Neuronal stem cell (in vitro differentiated cells): Measurements from ENCODE around the gene TRIM39.

ENCODE experiments used
- DNase-seq: peaks from one replicate; pipeline ENCODE4 v3.0.0-alpha.2; 2013; ENCODE audit warnings: low spot score
- H2AFZ ChIP-seq: one replicate; pipeline ENCODE4 v1.6.1; 2013; ENCODE audit warnings: mild to moderate bottlenecking, low read length, inconsistent platforms
- H2AK5ac ChIP-seq: 2 replicates; pipeline ENCODE4 v1.6.1; 2013; ENCODE audit warnings: low read depth, mild to moderate bottlenecking, inconsistent platforms, low read length, moderate library complexity, mixed read lengths
- H2BK120ac ChIP-seq: 2 replicates; pipeline ENCODE4 v1.6.1; 2013; ENCODE audit warnings: low read depth, mild to moderate bottlenecking, inconsistent platforms, low read length, moderate library complexity, mixed read lengths
- H2BK12ac ChIP-seq: one replicate; pipeline ENCODE4 v1.6.1; 2013; ENCODE audit warnings: low read length, inconsistent platforms
- H2BK15ac ChIP-seq: 2 replicates; pipeline ENCODE4 v1.6.1; 2013; ENCODE audit warnings: mild to moderate bottlenecking, low read length, inconsistent platforms, mixed read lengths
- H2BK5ac ChIP-seq: one replicate; pipeline ENCODE4 v1.6.1; 2013; ENCODE audit warnings: inconsistent platforms, mild to moderate bottlenecking, low read length, moderate library complexity
- H3K14ac ChIP-seq: one replicate; pipeline ENCODE4 v1.6.1; 2013; ENCODE audit warnings: low read length, inconsistent platforms
- H3K18ac ChIP-seq: 2 replicates; pipeline ENCODE4 v1.6.1; 2013; ENCODE audit warnings: low read length, inconsistent platforms
- H3K23ac ChIP-seq: 2 replicates; pipeline ENCODE4 v1.6.1; 2013; ENCODE audit warnings: low read depth, mild to moderate bottlenecking, mixed read lengths, low read length, inconsistent platforms; ENCODE audit not compliant: poor library complexity
- H3K27ac ChIP-seq: replicated peaks from 3 replicates; pipeline ENCODE4 v1.5.1; 2013; ENCODE audit warnings: low read length, inconsistent platforms
- H3K27me3 ChIP-seq, 3 experiments: 2 replicates each; pipeline ENCODE4 v1.6.1; 2013; ENCODE audit warnings: low read length in 3 of 3, mild to moderate bottlenecking in 2 of 3, inconsistent platforms in 1 of 3, low read depth in 1 of 3, mixed read lengths in 1 of 3, moderate library complexity in 1 of 3; ENCODE audit not compliant: control insufficient read depth in 3 of 3, insufficient read depth in 3 of 3
- H3K36me3 ChIP-seq, 2 donors: replicated peaks in 1 of 2; 2 replicates each; pipeline ENCODE4 v1.6.1; 2013; ENCODE audit warnings: low read length in 2 of 2; ENCODE audit not compliant: control insufficient read depth in 2 of 2, insufficient read depth in 2 of 2
- H3K4ac ChIP-seq: 2 replicates; pipeline ENCODE4 v1.6.1; 2013; ENCODE audit warnings: inconsistent platforms, mild to moderate bottlenecking, low read length, moderate library complexity
- H3K4me1 ChIP-seq, 2 donors: 1 replicate in 1 of 2; 2 replicates in 1 of 2; pipeline ENCODE4 v1.6.1; 2013; ENCODE audit warnings: low read length in 2 of 2, low read depth in 1 of 2; ENCODE audit not compliant: control insufficient read depth in 2 of 2, insufficient read depth in 1 of 2
- H3K4me2 ChIP-seq: one replicate; pipeline ENCODE4 v1.6.1; 2013; ENCODE audit warnings: mild to moderate bottlenecking, low read length, inconsistent platforms; ENCODE audit not compliant: insufficient read depth, poor library complexity, severe bottlenecking
- H3K4me3 ChIP-seq, 2 donors: 2 replicates each; pipeline ENCODE4 v1.5.1; 2013; ENCODE audit warnings: low read length in 2 of 2, mild to moderate bottlenecking in 2 of 2, inconsistent platforms in 1 of 2, moderate library complexity in 1 of 2
- H3K79me1 ChIP-seq: one replicate; pipeline ENCODE4 v1.6.1; 2013; ENCODE audit warnings: low read depth, mild to moderate bottlenecking, inconsistent platforms, low read length, moderate library complexity
- H3K9ac ChIP-seq: one replicate; pipeline ENCODE4 v1.6.1; 2013; ENCODE audit warnings: mild to moderate bottlenecking, low read depth, low read length, inconsistent platforms; ENCODE audit not compliant: poor library complexity
- H3K9me3 ChIP-seq, 2 donors: replicated peaks in 1 of 2; 2 replicates each; pipeline versions ENCODE3 to v1.6.1; 2013; ENCODE audit warnings: low read length in 2 of 2, mild to moderate bottlenecking in 2 of 2, inconsistent platforms in 1 of 2, low read depth in 1 of 2, mixed read lengths in 1 of 2, moderate library complexity in 1 of 2; ENCODE audit not compliant: control insufficient read depth in 2 of 2, insufficient read depth in 1 of 2
- H4K8ac ChIP-seq: one replicate; pipeline ENCODE4 v1.6.1; 2013; ENCODE audit warnings: low read depth, mild to moderate bottlenecking, inconsistent platforms, low read length, moderate library complexity
- H4K91ac ChIP-seq: one replicate; pipeline ENCODE4 v1.6.1; 2013; ENCODE audit warnings: low read length, low read depth, mild to moderate bottlenecking, inconsistent platforms; ENCODE audit not compliant: poor library complexity
- WGBS, 2 donors: extraction: QIAGEN DNeasy Blood & Tissue Kit; methylation state at CpG; one replicate each; pipeline ENCODE4 v1.1.7; 2013; ENCODE audit warnings: missing lambda C conversion rate in 2 of 2, mixed read lengths in 1 of 2; ENCODE audit not compliant: insufficient read length in 2 of 2, insufficient replicate concordance in 1 of 2; ENCODE audit errors: extremely low coverage in 2 of 2; 5-methylcytosine and 5-hydroxymethylcytosine counted together

Gene TRIM39

DNA sequence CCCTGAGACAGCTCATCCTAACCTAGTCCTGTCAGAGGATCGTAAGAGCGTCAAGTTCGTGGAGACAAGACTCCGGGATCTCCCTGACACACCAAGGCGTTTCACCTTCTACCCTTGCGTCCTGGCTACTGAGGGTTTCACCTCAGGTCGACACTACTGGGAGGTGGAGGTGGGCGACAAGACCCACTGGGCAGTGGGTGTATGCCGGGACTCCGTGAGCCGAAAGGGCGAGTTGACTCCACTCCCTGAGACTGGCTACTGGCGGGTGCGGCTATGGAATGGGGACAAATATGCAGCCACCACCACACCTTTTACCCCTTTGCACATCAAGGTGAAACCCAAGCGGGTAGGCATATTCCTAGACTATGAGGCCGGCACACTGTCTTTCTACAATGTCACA, 15.0 kb downstream of the TRIM39 start:
- Histone ChIP-seq H3K9ac (no peak overlapping the region), H3K4me3 (no peak overlapping the region), H3K14ac (no peak overlapping the region), H3K4me2 (no peak overlapping the region), H2AK5ac (no peak overlapping the region), H2BK12ac (no peak overlapping the region), H2BK15ac (no peak overlapping the region), H3K4ac (no peak overlapping the region), H4K8ac (no peak overlapping the region), H2AFZ (no peak overlapping the region), H3K4me1 (peaks cover 2 to 4% of the 10 kb centered on the region in 2 donors), H2BK5ac (no peak overlapping the region), H3K36me3 (peaks cover 14 to 59% of the 10 kb centered on the region in 2 donors), H3K27ac (no peak overlapping the region), H3K27me3 (no peaks in the 10 kb centered on the region), H4K91ac (no peak overlapping the region), H3K23ac (no peak overlapping the region), H3K79me1 (no peaks in the 10 kb centered on the region), H3K18ac (no peak overlapping the region), H2BK120ac (no peak overlapping the region), H3K9me3 (no peaks in the 10 kb centered on the region)
- no peak for DNase-seq
- no CpG with 5 or more reads among the region's 16 CpGs for WGBS, 2 donors

DNA sequence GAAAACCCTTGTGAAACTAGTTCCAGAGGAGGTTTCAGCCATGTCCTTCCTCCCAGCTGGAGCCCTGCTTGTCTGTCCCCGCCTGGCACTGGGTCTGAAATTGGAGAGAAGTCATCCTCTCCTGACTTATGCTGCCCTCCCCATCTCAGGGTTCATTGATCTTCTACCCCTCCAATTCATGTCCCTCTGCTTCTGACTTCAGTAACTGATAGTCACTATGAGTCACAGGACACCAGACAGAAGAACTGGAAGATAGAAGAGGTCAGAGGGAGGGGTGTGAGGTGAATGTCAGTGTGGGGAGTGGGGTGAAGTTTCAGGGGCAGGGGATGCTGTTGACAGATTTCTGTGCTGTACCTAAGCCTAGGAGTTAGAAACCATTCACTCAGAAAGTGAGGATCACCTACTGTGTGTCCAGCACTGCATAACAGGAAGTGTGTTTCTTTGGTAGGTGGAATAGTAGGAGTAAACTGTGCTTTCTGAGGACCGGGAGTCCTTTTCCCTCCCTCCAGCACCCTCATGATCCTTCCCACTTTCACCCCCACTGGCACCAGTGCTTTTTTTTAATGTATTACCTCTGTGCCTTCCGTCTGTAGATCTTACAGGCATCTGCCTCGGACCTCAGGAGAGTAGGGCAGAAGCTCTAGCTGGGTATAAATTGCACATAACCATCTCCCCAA, 17.6 kb downstream of the TRIM39 start:
- Histone ChIP-seq H4K91ac (no peak overlapping the region), H2BK15ac (no peak overlapping the region), H3K14ac (no peak overlapping the region), H2BK120ac (no peak overlapping the region), H4K8ac (no peak overlapping the region), H3K27ac (no peak overlapping the region), H3K23ac (no peak overlapping the region), H3K9me3 (no peaks in the 10 kb centered on the region), H3K4me3 (peak overlapping the region; percentile 7 to 94), H3K4ac (no peak overlapping the region), H2AFZ (peak overlapping the region; percentile 100), H2BK12ac (no peak overlapping the region), H3K18ac (no peak overlapping the region), H3K27me3 (no peaks in the 10 kb centered on the region), H3K4me1 (peaks cover 2 to 4% of the 10 kb centered on the region in 2 donors), H3K4me2 (peak overlapping the region; percentile 29), H3K9ac (no peak overlapping the region), H3K79me1 (no peaks in the 10 kb centered on the region), H2BK5ac (no peak overlapping the region), H3K36me3 (peaks cover 13 to 46% of the 10 kb centered on the region in 2 donors), H2AK5ac (no peak overlapping the region)
- WGBS, 2 donors = no CpG with 5 or more reads among the region's 4 CpGs
- DNase-seq = no peak

DNA sequence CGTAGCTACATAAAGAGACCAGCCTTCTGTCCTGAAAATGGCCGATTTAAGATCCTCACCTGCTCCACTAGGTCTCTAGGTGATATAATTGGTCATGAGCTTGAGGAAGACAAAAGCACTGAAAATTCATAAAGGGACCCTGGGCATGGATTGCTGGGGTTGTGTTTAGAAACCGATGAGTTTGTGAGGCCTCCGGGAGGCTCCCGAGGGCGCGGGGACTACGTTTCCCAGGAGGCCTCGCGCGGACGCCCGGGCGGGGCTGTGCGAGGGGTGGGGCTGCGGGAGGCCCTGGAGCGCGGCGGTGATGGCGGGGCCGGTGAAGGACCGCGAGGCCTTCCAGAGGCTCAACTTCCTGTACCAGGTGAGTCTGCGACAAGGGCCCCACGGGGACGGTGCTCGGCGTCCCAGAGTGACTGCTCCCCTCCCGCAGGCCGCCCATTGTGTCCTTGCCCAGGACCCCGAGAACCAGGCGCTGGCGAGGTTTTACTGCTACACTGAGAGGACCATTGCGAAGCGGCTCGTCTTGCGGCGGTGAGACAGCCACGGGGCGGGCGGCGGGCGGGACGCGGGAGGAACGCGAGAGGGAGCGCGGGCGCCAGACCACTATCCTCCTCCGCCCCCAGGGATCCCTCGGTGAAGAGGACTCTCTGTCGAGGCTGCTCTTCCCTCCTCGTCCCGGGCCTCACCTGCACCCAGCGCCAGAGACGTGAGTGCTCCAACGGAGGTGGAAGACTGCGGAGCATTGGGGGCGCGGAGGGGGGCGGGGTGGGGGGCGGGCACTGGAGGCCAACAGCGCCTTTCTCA, 18.3 kb downstream of the TRIM39 start, which contains the start of gene RPP21:
Gene RPP21 (plus strand): TSS at position 289 of the 804 bp plus-strand sequence. CDS start 16 bp downstream, at position 305.
- peak within 1 kb of the TSS; percentile 38 for H2BK120ac ChIP-seq
- H2AFZ ChIP-seq = peak within 1 kb of the TSS; percentile 100
- no peak within 1 kb of the TSS for H3K27ac ChIP-seq
- H3K4me1 ChIP-seq = peaks cover 2 to 4% of the 10 kb centered on the region in 2 donors
- H4K91ac ChIP-seq = no peak within 1 kb of the TSS
- peak; percentile 65 for DNase-seq
- H2BK5ac ChIP-seq = peak within 1 kb of the TSS; percentile 59
- peak within 1 kb of the TSS; percentile 51 for H3K4me2 ChIP-seq
- peak within 1 kb of the TSS; percentile 95 for H3K9ac ChIP-seq
- peak within 1 kb of the TSS; percentile 98 for H3K23ac ChIP-seq
- no peaks in the 10 kb centered on the region for H3K27me3 ChIP-seq
- H3K36me3 ChIP-seq = peaks cover 13 to 39% of the 10 kb centered on the region in 2 donors
- H3K4me3 ChIP-seq = peak within 1 kb of the TSS; percentile 94 to 96
- H2AK5ac ChIP-seq = no peak within 1 kb of the TSS
- no peak within 1 kb of the TSS for H3K4ac ChIP-seq
- WGBS, 2 donors = no CpG with 5 or more reads among the region's 64 CpGs
- H2BK15ac ChIP-seq = peak within 1 kb of the TSS; percentile 54
- peak within 1 kb of the TSS; percentile 96 for H3K14ac ChIP-seq
- H3K18ac ChIP-seq = peak within 1 kb of the TSS; percentile 97
- H4K8ac ChIP-seq = no peak within 1 kb of the TSS
- no peak within 1 kb of the TSS for H2BK12ac ChIP-seq
- H3K9me3 ChIP-seq = no peaks in the 10 kb centered on the region
- no peaks in the 10 kb centered on the region for H3K79me1 ChIP-seq

DNA sequence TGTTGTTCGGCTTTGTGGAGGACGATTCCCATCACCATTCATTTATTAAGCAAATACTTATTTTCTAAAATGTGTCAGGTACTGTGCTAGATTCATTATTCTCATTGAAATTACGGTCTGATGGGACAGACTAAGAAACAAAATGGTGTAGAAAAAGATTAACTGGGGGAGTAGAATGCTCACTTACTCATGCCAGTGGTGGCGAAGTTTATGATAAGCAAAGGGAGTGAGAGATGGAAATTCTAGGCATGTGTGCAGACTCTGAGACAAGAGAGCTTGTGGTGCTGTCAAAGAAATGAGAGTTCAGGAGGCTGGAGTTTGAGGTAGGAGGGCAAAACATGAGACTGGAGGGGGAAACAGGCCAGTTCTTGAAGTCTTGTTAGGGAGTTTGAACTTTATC, 19.1 kb downstream of the TRIM39 start:
- H3K27ac ChIP-seq = no peak overlapping the region
- no peaks in the 10 kb centered on the region for H3K79me1 ChIP-seq
- H4K91ac ChIP-seq = no peak overlapping the region
- H3K9me3 ChIP-seq = no peaks in the 10 kb centered on the region
- no peak overlapping the region for H2BK15ac ChIP-seq
- peak overlapping the region; percentile 100 for H2AFZ ChIP-seq
- no peak overlapping the region for H2AK5ac ChIP-seq
- peaks cover 2 to 4% of the 10 kb centered on the region in 2 donors for H3K4me1 ChIP-seq
- H3K36me3 ChIP-seq = peaks cover 13 to 32% of the 10 kb centered on the region in 2 donors
- H2BK120ac ChIP-seq = no peak overlapping the region
- H3K18ac ChIP-seq = no peak overlapping the region
- H3K4me2 ChIP-seq = no peak overlapping the region
- no peak overlapping the region for H2BK5ac ChIP-seq
- H3K4me3 ChIP-seq = peak overlapping the region in 1 of 2 donors; percentile 94
- H3K14ac ChIP-seq = no peak overlapping the region
- H3K4ac ChIP-seq = no peak overlapping the region
- no CpG with 5 or more reads among the region's 4 CpGs for WGBS, 2 donors
- H3K9ac ChIP-seq = no peak overlapping the region
- no peak overlapping the region for H2BK12ac ChIP-seq
- no peak overlapping the region for H3K23ac ChIP-seq
- no peak overlapping the region for H4K8ac ChIP-seq
- no peak for DNase-seq
- H3K27me3 ChIP-seq = no peaks in the 10 kb centered on the region
